Calu3 (cell line): ENCODE data around the gene TENT4A. TPM values are rescaled to one million over a fixed set of nuclear protein-coding genes. Genes with fewer than 3 reads are reported as not detected.

Experiments used
- BruUV-seq: library from RNA; stranded (reverse); fragments of 400-500 nt; replicated peaks from 2 replicates; lab custom pipeline; 2021; lab: Mats Ljungman, UMichigan
- CTCF ChIA-PET: fragments of 300-600 bp; sonication (Branson Sonifier 250); formaldehyde crosslinking; loops from one replicate; lab custom pipeline; 2022; ENCODE audit warnings: antibody characterized with exemption; lab: Charles Lee
- DNase-seq: peaks from one replicate; pipeline ENCODE4 v3.0.0; 2022
- H3K27ac Mint-ChIP-seq: one replicate; pipeline ENCODE4 v1.8.0; 2022; ENCODE audit warnings: mixed read lengths; ENCODE audit not compliant: unreplicated experiment
- H3K27me3 Mint-ChIP-seq: one replicate; pipeline ENCODE4 v1.8.0; 2022; ENCODE audit warnings: mixed read lengths; ENCODE audit not compliant: unreplicated experiment
- H3K36me3 Mint-ChIP-seq: one replicate; pipeline ENCODE4 v1.8.0; 2022; ENCODE audit warnings: mild to moderate bottlenecking, moderate library complexity, mixed read lengths; ENCODE audit not compliant: insufficient read depth, unreplicated experiment
- H3K4me1 Mint-ChIP-seq: one replicate; pipeline ENCODE4 v1.8.0; 2022; ENCODE audit warnings: mild to moderate bottlenecking, low read depth, mixed read lengths; ENCODE audit not compliant: unreplicated experiment
- H3K4me3 Mint-ChIP-seq: one replicate; pipeline ENCODE4 v1.8.0; 2022; ENCODE audit warnings: mild to moderate bottlenecking, low read depth, moderate library complexity, mixed read lengths; ENCODE audit not compliant: unreplicated experiment
- H3K9me3 Mint-ChIP-seq: one replicate; pipeline ENCODE4 v1.8.0; 2022; ENCODE audit warnings: low read depth, mixed read lengths; ENCODE audit not compliant: unreplicated experiment
- CTCF ChIP-seq: fragments of 200-600 bp; IDR thresholded peaks from one replicate; pipeline ENCODE4 v1.8.0; 2022; ENCODE audit warnings: antibody characterized with exemption; ENCODE audit not compliant: unreplicated experiment
- intact Hi-C: fragments of 100-400 bp; cut with micrococcal nuclease; formaldehyde crosslinking; loops from one replicate; pipeline ENCODE4 v1.10.0; 2022; ENCODE audit not compliant: unreplicated experiment
- total RNA-seq: library from RNA; stranded (reverse); gene quantifications from 2 replicates; pipeline ENCODE4 v1.2.3, GENCODE V29; 2022

TENT4A gene
- total RNA-seq, 1 experiment from 2014 or later = 39.9 TPM

- Mint-ChIP-seq H3K36me3 (peaks cover 4% of the 10 kb centered on the region), H3K27me3 (peaks cover 23% of the 10 kb centered on the region), H3K9me3 (no peaks in the 10 kb centered on the region), H3K27ac (no peak overlapping the region), H3K4me3 (no peak overlapping the region), H3K4me1 (no peaks in the 10 kb centered on the region)
- DNase-seq = no peak
- no peak for TF ChIP-seq CTCF
- no TSS peak for BruUV-seq
- intact Hi-C loops = no loop called here
- CTCF ChIA-PET = no interaction called here
Observed at GRCh38 chr5:6792911-6793471, 79.8 kb downstream of the TENT4A start.

DNA sequence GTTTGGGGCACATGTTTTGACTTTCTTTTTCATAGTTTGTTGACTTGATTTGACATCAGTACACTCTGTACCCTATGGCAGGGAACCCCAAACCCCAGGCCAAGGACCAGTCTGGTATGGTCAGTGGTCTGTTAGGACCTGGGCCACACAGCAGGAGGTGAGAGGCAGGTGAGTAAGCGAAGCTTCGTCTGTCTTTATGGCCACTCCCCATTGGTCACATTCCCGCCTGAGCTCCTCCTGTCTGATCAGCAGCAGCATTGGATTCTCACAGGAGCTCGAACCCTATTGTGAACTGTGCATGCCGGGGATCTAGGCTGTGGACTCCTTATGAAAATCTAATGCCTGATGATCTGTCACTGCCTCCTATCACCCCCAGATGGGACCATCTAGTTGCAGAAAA lies 88.0 kb downstream of the TENT4A start:
- no peak for TF ChIP-seq CTCF
- Mint-ChIP-seq H3K9me3 (no peaks in the 10 kb centered on the region), H3K4me3 (no peak overlapping the region), H3K36me3 (no peaks in the 10 kb centered on the region), H3K4me1 (no peaks in the 10 kb centered on the region), H3K27me3 (no peaks in the 10 kb centered on the region), H3K27ac (no peak overlapping the region)
- no peak for DNase-seq
- CTCF ChIA-PET = no interaction called here
- BruUV-seq = no TSS peak
- intact Hi-C loops = no loop called here

- CTCF ChIA-PET = no interaction called here
- no peak for DNase-seq
- intact Hi-C loops = no loop called here
- Mint-ChIP-seq H3K27ac (no peak overlapping the region), H3K4me3 (no peak overlapping the region), H3K27me3 (no peaks in the 10 kb centered on the region), H3K36me3 (no peaks in the 10 kb centered on the region), H3K9me3 (peaks cover 2% of the 10 kb centered on the region), H3K4me1 (no peaks in the 10 kb centered on the region)
- BruUV-seq = no TSS peak
- TF ChIP-seq CTCF = no peak
Observed at GRCh38 chr5:6803981-6804550, 90.8 kb downstream of the TENT4A start.

DNA sequence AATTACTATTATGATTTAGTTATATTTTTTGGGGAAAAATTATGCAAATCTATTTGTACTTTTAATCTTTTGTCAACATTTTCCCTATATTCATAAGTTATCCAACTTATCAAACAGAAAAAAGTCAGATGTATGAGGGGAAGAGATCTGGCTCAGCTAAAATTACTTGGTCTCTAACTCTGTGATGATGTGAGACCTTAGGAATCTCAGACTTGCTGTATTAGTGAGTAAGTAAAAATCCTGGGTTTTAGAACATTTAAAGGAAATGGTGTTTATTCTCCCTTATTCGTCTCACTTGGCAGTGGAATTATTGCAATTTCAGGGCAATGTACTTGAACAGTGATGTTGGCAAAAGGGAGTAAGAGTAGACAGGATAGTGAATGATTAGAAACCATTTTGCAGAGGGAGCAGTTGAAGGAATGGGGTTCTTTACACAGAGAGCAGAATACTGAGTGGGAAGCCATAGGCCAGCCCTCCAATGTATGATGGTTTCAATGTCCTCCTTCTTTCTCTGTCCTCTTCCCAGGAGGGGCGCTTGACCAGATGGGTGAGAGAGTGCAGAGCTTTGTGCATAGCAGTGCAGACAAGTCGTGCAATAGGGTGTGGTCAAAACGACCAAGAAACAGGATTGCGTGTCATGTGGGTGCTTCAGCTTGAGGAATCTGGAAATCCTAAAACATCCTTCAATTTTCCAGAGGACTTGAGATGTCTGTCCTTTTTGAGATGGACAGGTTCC lies 91.7 kb downstream of the TENT4A start:
- H3K27ac Mint-ChIP-seq = no peak overlapping the region
- intact Hi-C loops = no loop called here
- no TSS peak for BruUV-seq
- no peak overlapping the region for H3K4me3 Mint-ChIP-seq
- peaks cover 2% of the 10 kb centered on the region for H3K9me3 Mint-ChIP-seq
- no peaks in the 10 kb centered on the region for H3K36me3 Mint-ChIP-seq
- H3K27me3 Mint-ChIP-seq = no peaks in the 10 kb centered on the region
- no peak for DNase-seq
- TF ChIP-seq CTCF = no peak
- CTCF ChIA-PET = no interaction called here
- no peaks in the 10 kb centered on the region for H3K4me1 Mint-ChIP-seq
